Neural cell (in vitro differentiated cells): ENCODE data around the gene BANF1.

Experiments used
- CTCF ChIP-seq: fragments of 450-650 bp; IDR thresholded peaks from 2 replicates; pipeline ENCODE4 v1.5.1; 2014; ENCODE audit warnings: antibody characterized with exemption, mild to moderate bottlenecking, moderate library complexity; ENCODE audit not compliant: poor library complexity, severe bottlenecking
- EZH2 ChIP-seq: fragments of 200-600, 300-800 bp; shearing (Covaris generic), sonication (generic); IDR thresholded peaks from 2 replicates; pipeline ENCODE4 v1.6.1; 2014; ENCODE audit warnings: antibody characterized with exemption, low read length, borderline replicate concordance, mild to moderate bottlenecking; ENCODE audit not compliant: insufficient read depth, poor library complexity, severe bottlenecking
- MXI1 ChIP-seq: fragments of 450-650 bp; conservative IDR thresholded peaks from 2 replicates; pipeline ENCODE4 v1.6.1; 2014; ENCODE audit warnings: antibody characterized with exemption, mild to moderate bottlenecking; ENCODE audit not compliant: poor library complexity, severe bottlenecking
- POLR2AphosphoS5 ChIP-seq: IDR thresholded peaks from 2 replicates; pipeline ENCODE4 v1.6.1; 2012
- RAD21 ChIP-seq: fragments of 450-650 bp; conservative IDR thresholded peaks from 2 replicates; pipeline ENCODE4 v1.6.1; 2014; ENCODE audit warnings: antibody characterized with exemption, mild to moderate bottlenecking, moderate library complexity
- SMC3 ChIP-seq: fragments of 450-650 bp; conservative IDR thresholded peaks from 2 replicates; pipeline ENCODE4 v1.6.1; 2014; ENCODE audit warnings: antibody characterized with exemption, mild to moderate bottlenecking, moderate library complexity; ENCODE audit not compliant: poor library complexity
- TAF1 ChIP-seq: IDR thresholded peaks from 2 replicates; pipeline ENCODE4 v1.6.1; 2012; ENCODE audit warnings: low read depth
- TF ChIP-seq, protein P1 (sequence below): IDR thresholded peaks from 2 replicates; pipeline ENCODE4 v1.6.1; 2012; ENCODE audit warnings: borderline replicate concordance

- TF ChIP-seq CTCF (no peak), SMC3 (no peak), EZH2 (no peak), MXI1 (no peak), TAF1 (no peak), POLR2AphosphoS5 (no peak), RAD21 (no peak)
- TF ChIP-seq, protein P1, sequence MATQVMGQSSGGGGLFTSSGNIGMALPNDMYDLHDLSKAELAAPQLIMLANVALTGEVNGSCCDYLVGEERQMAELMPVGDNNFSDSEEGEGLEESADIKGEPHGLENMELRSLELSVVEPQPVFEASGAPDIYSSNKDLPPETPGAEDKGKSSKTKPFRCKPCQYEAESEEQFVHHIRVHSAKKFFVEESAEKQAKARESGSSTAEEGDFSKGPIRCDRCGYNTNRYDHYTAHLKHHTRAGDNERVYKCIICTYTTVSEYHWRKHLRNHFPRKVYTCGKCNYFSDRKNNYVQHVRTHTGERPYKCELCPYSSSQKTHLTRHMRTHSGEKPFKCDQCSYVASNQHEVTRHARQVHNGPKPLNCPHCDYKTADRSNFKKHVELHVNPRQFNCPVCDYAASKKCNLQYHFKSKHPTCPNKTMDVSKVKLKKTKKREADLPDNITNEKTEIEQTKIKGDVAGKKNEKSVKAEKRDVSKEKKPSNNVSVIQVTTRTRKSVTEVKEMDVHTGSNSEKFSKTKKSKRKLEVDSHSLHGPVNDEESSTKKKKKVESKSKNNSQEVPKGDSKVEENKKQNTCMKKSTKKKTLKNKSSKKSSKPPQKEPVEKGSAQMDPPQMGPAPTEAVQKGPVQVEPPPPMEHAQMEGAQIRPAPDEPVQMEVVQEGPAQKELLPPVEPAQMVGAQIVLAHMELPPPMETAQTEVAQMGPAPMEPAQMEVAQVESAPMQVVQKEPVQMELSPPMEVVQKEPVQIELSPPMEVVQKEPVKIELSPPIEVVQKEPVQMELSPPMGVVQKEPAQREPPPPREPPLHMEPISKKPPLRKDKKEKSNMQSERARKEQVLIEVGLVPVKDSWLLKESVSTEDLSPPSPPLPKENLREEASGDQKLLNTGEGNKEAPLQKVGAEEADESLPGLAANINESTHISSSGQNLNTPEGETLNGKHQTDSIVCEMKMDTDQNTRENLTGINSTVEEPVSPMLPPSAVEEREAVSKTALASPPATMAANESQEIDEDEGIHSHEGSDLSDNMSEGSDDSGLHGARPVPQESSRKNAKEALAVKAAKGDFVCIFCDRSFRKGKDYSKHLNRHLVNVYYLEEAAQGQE: no peak
Observed at GRCh38 chr11:66020618-66021357, 18.5 kb downstream of the BANF1 start.
